Smooth muscle cell (in vitro differentiated cells): Measurements from ENCODE around the gene NSL1. TPM values are rescaled to one million over a fixed set of nuclear protein-coding genes. Genes with fewer than 3 reads are reported as not detected.

Experiments
- DNase-seq: peaks from one replicate; lab custom pipeline; 2025; ENCODE audit not compliant: unreplicated experiment; lab: John Stamatoyannopoulos, UW
- H2AFZ ChIP-seq: fragments of 200-600 bp; sonication (generic); 2 replicates; pipeline ENCODE4 v1.6.0; 2016; ENCODE audit warnings: antibody characterized with exemption, low read depth, mild to moderate bottlenecking
- H3F3A ChIP-seq: fragments of 200-600 bp; sonication (generic); 2 replicates; pipeline ENCODE4 v1.6.0; 2017; ENCODE audit warnings: antibody characterized with exemption, low read depth
- H3K27ac ChIP-seq: fragments of 200-600 bp; sonication (generic); 2 replicates; pipeline ENCODE4 v1.5.1; 2016; ENCODE audit warnings: low read depth, mild to moderate bottlenecking
- H3K27me3 ChIP-seq: fragments of 200-600 bp; sonication (generic); 2 replicates; pipeline ENCODE4 v1.6.1; 2016; ENCODE audit warnings: low read depth, mild to moderate bottlenecking
- H3K36me3 ChIP-seq: fragments of 200-600 bp; sonication (generic); 2 replicates; pipeline ENCODE4 v1.5.1; 2016; ENCODE audit warnings: low read depth
- H3K4me1 ChIP-seq: fragments of 200-600 bp; sonication (generic); 2 replicates; pipeline ENCODE4 v1.5.1; 2016; ENCODE audit warnings: low read depth
- H3K4me2 ChIP-seq: fragments of 200-600 bp; sonication (generic); 2 replicates; pipeline ENCODE4 v1.6.0; 2016; ENCODE audit warnings: mild to moderate bottlenecking
- H3K4me3 ChIP-seq: fragments of 200-600 bp; sonication (generic); 2 replicates; pipeline ENCODE4 v1.5.1; 2016; ENCODE audit warnings: mild to moderate bottlenecking
- H3K79me2 ChIP-seq: fragments of 200-600 bp; sonication (generic); 2 replicates; pipeline ENCODE4 v1.6.0; 2016; ENCODE audit warnings: low read depth, mild to moderate bottlenecking
- H3K9ac ChIP-seq: fragments of 200-600 bp; sonication (generic); 2 replicates; pipeline ENCODE4 v1.6.0; 2016; ENCODE audit warnings: low read depth
- H3K9me3 ChIP-seq: fragments of 200-600 bp; sonication (generic); replicated peaks from 2 replicates; pipeline ENCODE4 v1.5.1; 2016; ENCODE audit warnings: low read depth
- H4K20me1 ChIP-seq: fragments of 200-600 bp; sonication (generic); 2 replicates; pipeline ENCODE4 v1.6.0; 2016; ENCODE audit warnings: low read depth
- WGBS: methylation state at CpG from one replicate; pipeline ENCODE4 v1.1.7; 2016; ENCODE audit warnings: low lambda C conversion rate; 5-methylcytosine and 5-hydroxymethylcytosine counted together
- polyA plus RNA-seq: library from polyadenylated mRNA; unstranded; fragments of >200 nt; fragmentation: Nextera tagmentation; extraction: Ambion mirVana; gene quantifications from 2 replicates; pipeline ENCODE4 v1.2.1, GENCODE V29; 2016
- total RNA-seq: library from RNA; depleted of rRNA; stranded (reverse); fragments of >200 nt; gene quantifications from 2 replicates; pipeline ENCODE4 v1.2.3, GENCODE V29; 2014
- TF ChIP-seq, protein P1 (sequence below): fragments of 200-600 bp; sonication (generic); IDR thresholded peaks from 2 replicates; pipeline ENCODE4 v1.5.1; 2017; ENCODE audit warnings: borderline replicate concordance, mild to moderate bottlenecking, antibody characterized with exemption; ENCODE audit not compliant: insufficient read depth, poor library complexity, severe bottlenecking

Gene NSL1
- total and polyA plus RNA-seq, 2 experiments from 2014 or later = 30.9 to 34.5 TPM

DNA sequence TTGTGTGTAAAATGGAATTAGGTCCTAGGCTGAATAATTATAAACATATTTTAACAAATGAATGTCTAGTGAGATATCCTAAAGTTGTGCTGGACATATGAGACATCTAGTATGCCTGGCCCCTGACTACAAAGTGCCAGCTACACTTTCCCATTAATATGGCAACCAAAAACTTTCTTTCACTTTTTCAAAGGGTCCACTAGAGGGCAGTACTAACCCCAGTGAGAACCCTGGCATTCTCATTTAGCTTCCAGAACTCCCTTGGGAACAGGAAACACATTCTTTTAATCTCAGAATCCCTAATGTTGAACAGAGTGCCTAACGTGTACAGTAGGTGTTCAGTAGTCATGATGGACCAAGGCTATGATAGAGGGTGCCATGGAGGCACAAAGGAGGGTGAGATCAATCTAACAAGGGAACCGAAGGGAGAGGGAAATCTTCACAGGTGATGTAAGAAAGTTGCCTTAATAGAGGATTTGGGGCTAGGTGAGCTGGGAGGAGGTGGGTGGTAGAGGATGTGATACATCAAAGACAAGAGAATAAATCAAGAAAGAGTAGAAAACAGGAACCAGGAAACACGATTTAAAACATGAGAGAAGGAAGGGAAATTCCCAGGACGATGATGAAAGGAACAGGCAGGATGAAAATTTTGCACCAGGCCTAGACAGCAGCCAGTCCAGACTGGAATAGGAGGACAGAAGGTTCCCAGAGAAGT, 41.6 kb downstream of the NSL1 start:
- no peaks in the 10 kb centered on the region for H4K20me1 ChIP-seq
- no peaks in the 10 kb centered on the region for H3K4me1 ChIP-seq
- H3F3A ChIP-seq = no peaks in the 10 kb centered on the region
- no peak overlapping the region for H2AFZ ChIP-seq
- H3K79me2 ChIP-seq = no peaks in the 10 kb centered on the region
- no peaks in the 10 kb centered on the region for H3K9me3 ChIP-seq
- no peak overlapping the region for H3K27ac ChIP-seq
- no peaks in the 10 kb centered on the region for H3K36me3 ChIP-seq
- no peaks in the 10 kb centered on the region for H3K27me3 ChIP-seq
- TF ChIP-seq, protein P1, sequence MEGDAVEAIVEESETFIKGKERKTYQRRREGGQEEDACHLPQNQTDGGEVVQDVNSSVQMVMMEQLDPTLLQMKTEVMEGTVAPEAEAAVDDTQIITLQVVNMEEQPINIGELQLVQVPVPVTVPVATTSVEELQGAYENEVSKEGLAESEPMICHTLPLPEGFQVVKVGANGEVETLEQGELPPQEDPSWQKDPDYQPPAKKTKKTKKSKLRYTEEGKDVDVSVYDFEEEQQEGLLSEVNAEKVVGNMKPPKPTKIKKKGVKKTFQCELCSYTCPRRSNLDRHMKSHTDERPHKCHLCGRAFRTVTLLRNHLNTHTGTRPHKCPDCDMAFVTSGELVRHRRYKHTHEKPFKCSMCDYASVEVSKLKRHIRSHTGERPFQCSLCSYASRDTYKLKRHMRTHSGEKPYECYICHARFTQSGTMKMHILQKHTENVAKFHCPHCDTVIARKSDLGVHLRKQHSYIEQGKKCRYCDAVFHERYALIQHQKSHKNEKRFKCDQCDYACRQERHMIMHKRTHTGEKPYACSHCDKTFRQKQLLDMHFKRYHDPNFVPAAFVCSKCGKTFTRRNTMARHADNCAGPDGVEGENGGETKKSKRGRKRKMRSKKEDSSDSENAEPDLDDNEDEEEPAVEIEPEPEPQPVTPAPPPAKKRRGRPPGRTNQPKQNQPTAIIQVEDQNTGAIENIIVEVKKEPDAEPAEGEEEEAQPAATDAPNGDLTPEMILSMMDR = peak; percentile 73
- H3K4me3 ChIP-seq = no peak overlapping the region
- WGBS = 55% methylated on average over 4 of the region's 4 CpGs
- DNase-seq = no peak
- no peak overlapping the region for H3K4me2 ChIP-seq
- no peak overlapping the region for H3K9ac ChIP-seq

DNA sequence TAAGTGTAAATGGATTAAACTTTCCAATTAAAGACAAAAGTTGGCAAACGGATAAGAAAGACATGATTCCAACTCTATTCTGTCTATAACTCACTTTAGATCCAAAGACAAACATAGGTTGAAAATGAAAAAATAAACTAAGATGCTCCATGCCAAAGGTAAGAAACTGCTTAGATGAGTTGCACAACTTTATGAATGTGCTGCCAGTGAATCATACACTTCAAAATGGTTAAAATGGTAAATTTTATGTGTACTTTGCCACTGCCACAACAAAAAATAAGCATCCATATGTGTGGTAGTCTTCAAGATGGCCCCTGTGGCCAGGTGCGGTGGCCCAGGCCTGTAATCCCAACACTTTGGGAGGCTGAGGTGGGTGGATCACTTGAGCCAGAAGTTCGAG, 45.0 kb downstream of the NSL1 start:
- Histone ChIP-seq H3K27ac (no peak overlapping the region), H2AFZ (no peak overlapping the region), H3K4me2 (no peak overlapping the region), H3K9ac (no peak overlapping the region), H4K20me1 (no peaks in the 10 kb centered on the region), H3K36me3 (no peaks in the 10 kb centered on the region), H3K79me2 (peaks cover 11% of the 10 kb centered on the region), H3F3A (no peaks in the 10 kb centered on the region), H3K9me3 (no peaks in the 10 kb centered on the region), H3K27me3 (no peaks in the 10 kb centered on the region), H3K4me1 (no peaks in the 10 kb centered on the region), H3K4me3 (no peak overlapping the region)
- 94% methylated on average over 3 of the region's 3 CpGs for WGBS
- DNase-seq = no peak
- TF ChIP-seq, protein P1 = no peak

GRCh38 chr1:212745303-212745702, 46.3 kb downstream of the NSL1 start:
- no peak overlapping the region for H2AFZ ChIP-seq
- no peaks in the 10 kb centered on the region for H3F3A ChIP-seq
- no peaks in the 10 kb centered on the region for H3K27me3 ChIP-seq
- no peaks in the 10 kb centered on the region for H3K9me3 ChIP-seq
- no peak overlapping the region for H3K27ac ChIP-seq
- no peaks in the 10 kb centered on the region for H4K20me1 ChIP-seq
- H3K4me2 ChIP-seq = no peak overlapping the region
- no peaks in the 10 kb centered on the region for H3K36me3 ChIP-seq
- no peak overlapping the region for H3K9ac ChIP-seq
- no peak for DNase-seq
- H3K4me1 ChIP-seq = no peaks in the 10 kb centered on the region
- no peak overlapping the region for H3K4me3 ChIP-seq
- peaks cover 11% of the 10 kb centered on the region for H3K79me2 ChIP-seq
- TF ChIP-seq, protein P1 = no peak

DNA sequence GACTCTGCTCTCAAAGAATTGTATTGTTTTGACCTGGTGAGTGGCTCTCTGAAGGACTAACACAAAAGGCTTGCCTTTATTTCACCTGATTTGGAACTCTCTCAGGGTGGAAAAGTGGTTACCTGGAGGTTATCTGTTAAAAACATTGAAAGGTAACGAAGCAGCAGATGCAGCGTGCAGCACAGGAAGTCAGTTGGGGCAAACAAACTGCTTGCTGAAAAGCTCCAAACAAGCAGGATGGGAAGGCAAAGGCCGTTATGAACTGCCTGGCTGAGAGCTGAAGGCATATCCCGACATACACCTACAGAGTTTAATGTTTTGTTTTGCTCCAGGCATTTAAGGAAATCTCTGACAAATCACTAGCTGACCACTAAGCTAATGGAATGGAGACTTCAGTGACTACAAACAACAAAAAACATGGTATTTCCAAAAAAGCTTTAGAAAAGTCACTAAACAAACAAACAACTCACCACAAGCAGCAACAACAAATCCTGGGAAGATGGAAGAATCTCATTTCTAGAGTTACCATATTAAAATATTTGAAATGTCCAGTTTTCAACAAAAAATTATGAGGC, 47.6 kb downstream of the NSL1 start:
- no peaks in the 10 kb centered on the region for H3F3A ChIP-seq
- no peak overlapping the region for H2AFZ ChIP-seq
- TF ChIP-seq, protein P1 = no peak
- 53% methylated on average over 4 of the region's 4 CpGs for WGBS
- no peak overlapping the region for H3K9ac ChIP-seq
- H3K4me3 ChIP-seq = no peak overlapping the region
- no peaks in the 10 kb centered on the region for H3K4me1 ChIP-seq
- peaks cover 11% of the 10 kb centered on the region for H3K79me2 ChIP-seq
- DNase-seq = no peak
- H3K9me3 ChIP-seq = no peaks in the 10 kb centered on the region
- H3K36me3 ChIP-seq = no peaks in the 10 kb centered on the region
- H3K27ac ChIP-seq = peak overlapping the region; percentile 49
- H3K27me3 ChIP-seq = no peaks in the 10 kb centered on the region
- no peaks in the 10 kb centered on the region for H4K20me1 ChIP-seq
- H3K4me2 ChIP-seq = peak overlapping the region; percentile 27
